ENCODE measurements around the gene LRRK1.

DNA sequence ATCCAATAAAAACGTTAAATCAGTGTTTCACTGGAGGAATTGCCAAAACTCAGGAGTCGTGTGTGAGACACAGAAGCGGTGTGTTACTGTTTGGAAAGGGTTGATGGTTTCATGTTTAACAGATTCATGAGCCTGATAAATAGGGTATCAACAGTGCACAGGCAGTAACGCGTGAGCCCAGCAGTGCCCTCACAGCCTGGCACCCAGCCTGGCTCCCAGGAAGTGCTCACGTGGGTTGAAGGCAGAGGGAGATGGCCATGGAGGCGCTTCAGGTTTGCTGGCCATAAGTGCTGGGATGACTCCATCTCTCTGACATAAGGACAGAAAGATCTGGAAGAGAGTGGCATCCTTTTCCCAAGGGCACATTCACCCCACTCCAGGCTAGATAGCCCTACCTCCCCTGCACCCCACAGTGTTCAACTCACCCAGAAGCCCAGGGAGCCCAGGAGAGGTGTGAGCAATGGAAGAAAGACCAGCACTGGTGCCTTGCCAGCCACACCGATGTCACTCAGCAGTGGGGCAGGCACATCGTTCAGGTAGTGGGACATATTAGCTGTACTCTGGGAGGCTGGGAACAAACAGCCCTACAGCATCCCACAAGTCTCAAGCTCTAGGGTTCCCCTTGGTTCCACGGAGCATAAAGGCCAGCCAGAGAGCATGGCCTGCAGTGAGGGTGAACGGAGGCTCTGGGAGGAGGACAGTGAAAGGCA is 164.3 kb downstream of the LRRK1 start:
- TF ChIP-seq EZH2 (IDR thresholded peaks at IDR 0.05) (no peak), POLR2AphosphoS5 (IDR thresholded peaks at IDR 0.05; ENCODE audit: borderline replicate concordance, low read depth, low read length) (no peak)

Data from SK-N-MC (cell line).